Stimulated activated naive CD8-positive, alpha-beta T cell treated with anti-CD3 and anti-CD28 coated beads, Interleukin-15, Interleukin-2, amounts not matched to agents 100 U/mL and 50 U/mL, for 24 hours (primary cell): Measurements from ENCODE around the gene CABYR.

Source experiments
- ATAC-seq: fragments of 150-1000 bp; cut with Tn5 transposase; one replicate; pipeline ENCODE4 v1.10.0; 2021
- DNase-seq: peaks from one replicate; pipeline ENCODE4 v3.0.0; 2021

Gene CABYR

DNA sequence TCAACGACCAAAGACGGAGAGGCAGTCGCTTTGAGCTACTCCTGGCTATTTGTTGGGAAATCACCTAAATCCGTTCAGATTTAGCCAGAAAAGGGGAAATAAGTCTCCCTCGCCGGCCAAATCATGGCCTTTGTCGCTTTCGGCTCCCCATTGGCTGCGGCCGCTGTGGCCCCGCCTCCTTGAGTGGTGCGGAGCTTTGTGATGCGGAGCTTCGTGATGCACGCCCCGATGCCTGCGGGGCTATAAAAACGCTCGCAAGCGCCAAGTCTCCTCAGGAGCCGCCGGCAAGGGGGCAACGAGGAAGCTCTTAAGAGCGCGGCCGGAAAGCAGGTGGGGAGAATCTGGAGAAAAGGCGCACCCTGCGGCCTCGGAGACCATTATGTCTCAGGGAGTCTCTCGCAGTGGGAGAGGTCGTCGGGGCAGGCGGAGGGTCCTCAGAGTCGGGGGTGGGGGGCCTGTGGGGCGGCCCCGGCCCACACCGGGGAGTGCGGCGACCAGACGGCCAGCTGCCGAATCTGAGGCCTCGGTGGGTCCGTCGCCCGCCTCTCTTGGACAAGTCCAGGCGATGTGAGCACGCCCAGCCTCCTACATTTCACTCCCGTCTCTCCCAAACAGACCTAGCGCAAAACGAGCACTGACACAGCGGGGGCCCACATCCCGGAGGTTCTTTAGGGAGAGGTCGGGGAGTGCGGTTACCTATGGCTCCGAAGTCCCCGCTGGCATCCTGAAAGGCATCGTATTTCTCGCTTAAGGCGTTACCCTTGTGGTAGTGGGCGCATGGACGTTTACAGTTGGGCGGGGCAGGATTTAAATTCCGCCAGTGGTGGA lies at the start of gene CABYR:
CABYR (plus strand) TSS at position 274 of the 828 bp plus-strand sequence. CDS start 4,053 bp downstream, outside the sequence.
- DNase-seq = peak; percentile 82
- ATAC-seq = peak; percentile 92

GRCh38 chr18:24089076-24089475 lies 49.8 kb upstream of the CABYR start:
- no peak for ATAC-seq
- DNase-seq = no peak

DNA sequence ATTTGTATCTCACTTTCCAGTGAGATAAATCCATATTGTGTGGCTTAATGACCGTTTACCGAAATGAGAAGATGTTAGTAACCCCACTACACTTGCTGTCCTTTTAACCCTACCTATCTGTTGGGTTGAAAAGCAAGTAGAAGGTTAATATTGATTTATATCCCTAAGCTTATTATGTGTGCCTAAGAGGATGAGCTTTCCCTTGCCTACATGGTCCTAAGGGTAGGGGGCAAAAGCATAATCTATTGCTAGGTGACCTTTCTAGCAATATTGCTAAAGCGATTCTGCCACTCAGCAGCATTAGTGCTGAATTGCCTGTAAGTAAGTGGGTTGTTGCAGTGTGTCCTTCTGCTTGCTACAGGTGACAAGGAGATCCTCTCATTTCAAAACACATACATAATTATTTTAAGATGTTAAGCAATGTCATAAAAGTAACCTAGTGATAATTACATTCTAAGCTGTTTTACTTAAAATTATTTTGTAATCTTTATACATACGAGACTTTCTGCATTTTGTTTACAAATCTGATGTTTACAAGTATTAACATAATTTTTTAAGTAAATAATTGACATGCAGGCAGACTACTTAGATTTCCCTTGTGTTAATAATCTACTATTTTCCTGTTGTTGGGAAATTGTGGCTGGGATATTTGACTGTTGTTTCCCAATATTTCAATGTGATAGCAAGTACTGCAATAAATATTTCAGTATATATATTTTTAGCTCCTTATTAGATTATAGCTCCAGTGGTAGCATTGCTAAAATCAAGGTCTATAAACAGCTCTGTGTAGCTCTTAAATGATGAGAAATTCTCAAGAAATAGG lies 49.1 kb upstream of the CABYR start:
- DNase-seq (no peak), ATAC-seq (no peak)

DNA sequence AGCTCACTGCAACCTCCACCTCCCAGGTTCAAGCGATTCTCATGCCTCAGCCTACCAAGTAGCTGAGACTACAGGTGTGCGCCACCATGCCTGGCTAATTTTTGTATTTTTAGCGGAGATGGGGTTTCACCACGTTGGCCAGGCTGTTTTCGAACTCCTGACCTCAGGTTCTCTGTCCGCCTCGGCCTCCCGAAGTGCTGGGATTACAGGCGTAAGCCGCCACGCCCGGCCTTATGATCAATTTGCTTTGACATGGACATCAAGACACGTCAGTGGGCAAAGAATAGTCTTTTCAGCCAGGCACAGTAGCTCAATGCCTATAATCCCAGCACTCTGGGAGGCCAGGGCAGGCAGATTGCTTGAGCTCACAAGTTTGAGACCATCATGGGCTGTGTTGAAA lies 48.0 kb upstream of the CABYR start:
- no peak for ATAC-seq
- no peak for DNase-seq

- DNase-seq (no peak), ATAC-seq (no peak)
Measured at GRCh38 chr18:24094561-24094960, 44.3 kb upstream of the CABYR start.

DNA sequence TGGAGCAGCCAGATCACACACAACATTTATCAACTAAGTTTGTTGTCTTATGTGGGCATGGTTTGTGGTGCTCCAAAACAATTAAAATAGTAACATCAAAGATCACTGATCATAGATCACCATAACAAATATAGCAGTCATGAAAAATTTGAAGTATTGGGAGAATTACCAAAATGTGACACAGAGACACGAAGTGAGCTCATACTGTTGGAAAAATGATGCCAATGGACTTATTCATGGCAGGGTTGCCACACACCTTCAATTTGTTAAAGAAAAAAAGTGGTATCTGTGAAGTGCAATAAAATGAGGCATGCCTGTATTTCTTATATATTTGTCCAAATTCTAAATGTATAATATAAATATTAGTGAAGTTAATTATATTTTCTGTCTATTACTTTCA lies 42.9 kb upstream of the CABYR start:
- no peak for DNase-seq
- ATAC-seq = no peak

GRCh38 chr18:24103320-24104021 lies 35.4 kb upstream of the CABYR start:
- DNase-seq = no peak
- ATAC-seq = no peak

GRCh38 chr18:24104486-24104885 lies 34.4 kb upstream of the CABYR start:
- ATAC-seq (no peak), DNase-seq (no peak)

DNA sequence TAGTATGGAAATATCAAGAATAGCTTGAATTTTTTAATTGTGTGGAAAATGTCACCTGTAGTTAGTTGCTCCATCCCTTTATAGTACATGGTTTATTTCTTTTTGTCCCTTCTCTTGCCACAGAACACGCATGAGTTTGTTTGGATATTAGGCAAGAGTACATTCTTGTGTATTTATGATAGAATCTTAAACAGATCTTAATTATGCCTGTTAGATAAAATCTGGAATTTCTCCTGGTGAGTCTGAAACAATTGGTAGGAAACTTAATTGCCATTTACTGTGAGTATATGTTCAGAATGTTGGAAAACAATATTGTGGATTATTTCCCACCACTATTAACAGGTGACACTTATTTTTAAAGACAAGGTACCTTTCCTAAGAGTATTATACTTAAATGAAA lies 30.2 kb upstream of the CABYR start:
- DNase-seq (no peak), ATAC-seq (no peak)

- ATAC-seq (no peak), DNase-seq (no peak)
Measured at GRCh38 chr18:24111936-24112335, 26.9 kb upstream of the CABYR start.

DNA sequence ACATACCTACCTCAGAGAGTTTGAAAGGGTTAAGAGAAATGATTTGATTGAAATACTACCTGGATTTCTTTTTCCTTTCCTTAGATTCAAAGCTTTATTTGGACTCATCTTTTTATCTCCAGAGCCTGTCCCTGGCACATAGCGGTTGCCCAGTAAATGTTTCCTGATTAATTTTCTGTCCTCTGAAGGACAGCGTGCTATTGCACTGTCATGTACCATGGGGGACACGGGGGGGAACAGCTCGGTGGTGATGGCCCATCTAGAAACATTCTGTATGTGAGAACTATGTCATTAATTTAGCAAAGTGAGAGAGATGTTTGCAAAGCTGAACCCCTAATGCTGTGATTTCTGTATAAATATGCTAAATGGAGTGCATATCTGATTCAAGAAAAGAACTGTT lies 26.4 kb upstream of the CABYR start:
- ATAC-seq (no peak), DNase-seq (no peak)

GRCh38 chr18:24112874-24113615 lies 25.8 kb upstream of the CABYR start:
- peak; percentile 67 for ATAC-seq
- peak; percentile 18 for DNase-seq

DNA sequence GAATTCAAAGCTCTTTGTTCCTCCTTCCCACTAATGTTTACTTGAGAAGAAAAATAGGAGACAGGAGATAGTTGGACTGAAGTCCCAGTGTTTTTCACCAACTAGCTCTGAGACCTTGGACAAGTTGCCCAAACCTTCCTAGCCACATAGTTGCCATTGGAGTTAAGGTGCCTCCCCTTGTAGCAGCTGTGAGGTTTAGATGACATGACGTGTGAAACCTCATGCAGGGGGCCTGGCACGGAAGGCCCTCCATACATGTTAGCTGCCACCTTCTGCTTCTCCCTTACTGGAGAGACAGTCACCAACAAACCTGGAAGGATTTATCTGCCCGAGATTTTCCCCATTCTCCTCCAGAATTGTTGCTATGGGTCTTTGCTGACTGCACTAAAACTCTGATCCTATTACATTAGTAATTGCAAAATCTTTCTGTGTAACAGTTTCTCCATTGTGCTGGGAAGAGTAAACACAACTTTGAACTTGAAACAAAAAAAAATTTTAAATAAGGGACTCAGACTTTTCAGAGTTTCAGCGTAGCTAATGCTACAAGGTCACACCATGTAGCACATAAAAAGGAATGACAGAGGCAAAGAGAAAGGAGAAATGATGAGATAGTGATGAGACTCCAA lies 23.8 kb upstream of the CABYR start:
- ATAC-seq (peak; percentile 78), DNase-seq (peak; percentile 19)

GRCh38 chr18:24115628-24116027 lies 23.2 kb upstream of the CABYR start:
- DNase-seq = no peak
- no peak for ATAC-seq

- ATAC-seq = peak; percentile 76
- DNase-seq = peak; percentile 77
Measured at GRCh38 chr18:24118750-24119577, 19.9 kb upstream of the CABYR start.

GRCh38 chr18:24120676-24121075 lies 18.2 kb upstream of the CABYR start:
- ATAC-seq (no peak), DNase-seq (no peak)

- no peak for ATAC-seq
- DNase-seq = no peak
Measured at GRCh38 chr18:24121625-24122024, 17.2 kb upstream of the CABYR start.

- ATAC-seq = no peak
- no peak for DNase-seq
Measured at GRCh38 chr18:24126155-24126961, 12.5 kb upstream of the CABYR start.

DNA sequence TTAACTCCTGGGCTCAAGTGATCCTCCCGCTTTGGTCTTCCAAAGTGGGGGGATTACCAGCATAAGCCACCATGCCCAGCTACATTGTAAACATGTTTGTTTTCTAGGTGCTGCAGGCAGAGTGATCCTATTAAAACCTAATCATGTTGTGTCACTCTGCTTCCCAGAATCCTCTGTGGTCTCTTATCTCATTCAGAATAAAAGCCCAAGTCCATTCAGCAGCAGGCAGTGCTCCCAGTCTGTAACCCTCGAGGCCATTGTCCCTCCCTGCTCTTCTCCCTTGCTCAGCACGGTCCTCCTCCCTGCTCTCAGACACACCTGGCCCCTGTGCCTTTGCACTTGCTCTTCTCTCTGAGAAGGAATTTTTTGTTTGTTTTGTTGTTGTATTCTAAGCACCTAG lies 11.1 kb upstream of the CABYR start:
- ATAC-seq = no peak

DNA sequence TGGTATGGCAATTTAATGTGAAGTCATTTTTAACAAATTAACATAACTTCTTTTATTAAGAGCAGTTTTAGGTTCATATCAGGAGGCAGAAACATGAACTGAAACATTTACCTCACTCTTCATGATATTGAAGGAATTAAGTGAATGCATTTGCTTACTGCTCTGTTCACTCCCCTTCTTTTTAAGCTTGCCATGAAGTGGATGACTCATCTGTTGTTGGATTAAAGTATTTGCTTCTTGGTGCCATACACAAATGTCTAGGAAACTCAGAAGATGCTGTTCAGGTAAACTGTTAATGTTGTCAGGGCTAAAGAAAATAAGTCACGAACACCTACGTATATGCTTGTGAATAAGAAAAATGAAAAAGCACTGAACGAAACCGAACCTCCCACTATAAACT lies 10.2 kb upstream of the CABYR start:
- no peak for DNase-seq
- ATAC-seq = no peak

More for the DNA sequence above, 11.1 kb upstream of the CABYR start:
- DNase-seq = no peak
